Aorta (tissue), 5 donors: Measurements from ENCODE around the gene SLC25A47. TPM values are rescaled to one million over a fixed set of nuclear protein-coding genes. Genes with fewer than 3 reads are reported as not detected.
"Not testable (repeated sequence)": the region's sequence is repeated elsewhere in the genome, so short reads cannot be mapped to it uniquely, and the experiment has no call there.

Experiments used
- ATAC-seq: fragments of 200-7000 bp; cut with Tn5 transposase; one replicate; pipeline ENCODE4 v1.9.1; 2022; ENCODE audit warnings: moderate library complexity; ENCODE audit not compliant: low FRiP score
- DNase-seq, 2 donors: peaks; one replicate each; pipeline ENCODE4 v3.0.0-alpha.2; 2020
- H3K27ac ChIP-seq, 2 donors: one replicate each; pipeline ENCODE4 v1.5.1; 2013; ENCODE audit warnings: low read length in 2 of 2, mild to moderate bottlenecking in 2 of 2, moderate library complexity in 2 of 2, control low read depth in 1 of 2, inconsistent platforms in 1 of 2, low read depth in 1 of 2
- H3K27me3 ChIP-seq, 2 donors: one replicate each; pipeline ENCODE4 v1.6.1; 2013; ENCODE audit warnings: control low read depth in 1 of 2, low read length in 1 of 2, mild to moderate bottlenecking in 1 of 2, moderate library complexity in 1 of 2; ENCODE audit not compliant: insufficient read depth in 2 of 2, control insufficient read depth in 1 of 2
- H3K36me3 ChIP-seq, 2 donors: one replicate each; pipeline ENCODE4 v1.6.1; 2013; ENCODE audit warnings: control low read depth in 1 of 2, low read length in 1 of 2, mild to moderate bottlenecking in 1 of 2; ENCODE audit not compliant: insufficient read depth in 2 of 2, control insufficient read depth in 1 of 2
- H3K4me1 ChIP-seq, 2 donors: one replicate each; pipeline ENCODE4 v1.6.1; 2013; ENCODE audit warnings: low read length in 2 of 2, control low read depth in 1 of 2, mild to moderate bottlenecking in 1 of 2, moderate library complexity in 1 of 2; ENCODE audit not compliant: insufficient read depth in 2 of 2, control insufficient read depth in 1 of 2
- H3K4me3 ChIP-seq, 2 donors: one replicate each; pipeline ENCODE4 v1.5.1; 2013; ENCODE audit warnings: low read length in 2 of 2, control low read depth in 1 of 2, mild to moderate bottlenecking in 1 of 2
- H3K9me3 ChIP-seq: one replicate; pipeline ENCODE4 v1.6.1; 2013; ENCODE audit warnings: mild to moderate bottlenecking, low read length; ENCODE audit not compliant: control insufficient read depth
- WGBS, 2 donors: extraction: QIAGEN DNeasy Blood & Tissue Kit; methylation state at CpG; one replicate each; pipeline ENCODE4 v1.1.7; 2013; 5-methylcytosine and 5-hydroxymethylcytosine counted together
- intact Hi-C, 2 donors: fragments of 100-400 bp; cut with DNase I; formaldehyde crosslinking; loops; one replicate each; pipeline versions ENCODE4 v1.14.2 to v1.15.0; 2022
- polyA plus RNA-seq, 2 donors: library from polyadenylated mRNA; stranded (reverse); fragments of 200-250 nt; gene quantifications; one replicate each; pipeline ENCODE4 v1.2.3, GENCODE V29; 2013
- total RNA-seq, 2 donors: library from RNA; stranded (reverse); fragmentation: NEBNext Ultra II Directional; extraction: Animal tissue kit (Norgen Biotek cat#: 25700); gene quantifications; one replicate each; pipeline ENCODE4 v1.2.1, GENCODE V29; 2021
- donor health status: healthy with polysubstance abuse.
- donor health status: Bipolar disorder and iron deficiency.
- donor health status: DM: no; HTN: no; CAD: no.
- donor health status: DM: no; HTN: no; CAD: no.
- donor health status: DM: yes; HTN: yes; CAD: no.

Gene SLC25A47
- total and polyA plus RNA-seq, 4 donors = not detected

DNA sequence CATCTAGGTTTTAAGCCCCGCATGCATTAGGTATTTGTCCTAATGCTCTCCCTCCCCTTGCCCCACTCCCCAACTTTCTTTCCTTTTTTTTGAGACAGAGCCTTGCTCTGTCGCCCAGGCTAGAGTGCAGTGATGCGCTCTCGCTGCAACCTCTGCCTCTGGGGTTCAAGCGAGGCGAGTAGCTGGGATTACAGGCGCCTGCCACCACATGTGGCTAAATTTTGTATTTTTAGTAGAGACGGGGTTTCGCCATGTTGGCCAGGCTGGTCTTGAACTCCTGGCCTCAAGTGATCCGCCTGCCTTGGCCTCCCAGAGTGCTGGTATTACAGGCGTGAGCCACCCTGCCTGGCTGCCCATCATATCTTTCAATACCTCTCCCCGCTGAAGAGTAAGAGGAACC, 19.7 kb downstream of the SLC25A47 start:
- H3K4me1 ChIP-seq, H3K4me3 ChIP-seq, intact Hi-C loops, H3K36me3 ChIP-seq, H3K27ac ChIP-seq, H3K27me3 ChIP-seq, ATAC-seq, H3K9me3 ChIP-seq: not testable (repeated sequence)
- DNase-seq = peak in 1 of 2 donors; percentile 30
- WGBS, 2 donors = 97 to 98% methylated on average over 12 of the region's 12 CpGs

DNA sequence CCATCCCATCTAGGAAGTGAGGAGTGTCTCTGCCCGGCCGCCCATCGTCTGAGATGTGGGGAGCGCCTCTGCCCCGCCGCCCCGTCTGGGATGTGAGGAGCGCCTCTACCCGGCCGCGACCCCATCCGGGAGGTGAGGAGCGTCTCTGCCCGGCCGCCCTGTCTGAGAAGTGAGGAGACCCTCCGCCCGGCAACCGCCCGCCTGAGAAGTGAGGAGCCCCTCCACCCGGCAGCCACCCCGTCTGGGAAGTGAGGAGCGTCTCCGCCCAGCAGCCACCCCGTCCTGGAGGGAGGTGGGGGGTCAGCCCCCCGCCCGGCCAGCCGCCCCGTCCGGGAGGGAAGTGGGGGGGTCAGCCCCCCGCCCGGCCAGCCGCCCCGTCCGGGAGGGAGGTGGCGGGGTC, 21.5 kb downstream of the SLC25A47 start:
- H3K27ac ChIP-seq, H3K36me3 ChIP-seq, ATAC-seq, H3K9me3 ChIP-seq, intact Hi-C loops, H3K4me3 ChIP-seq, H3K27me3 ChIP-seq, H3K4me1 ChIP-seq: not testable (repeated sequence)
- DNase-seq = peak in 1 of 2 donors; percentile 52
- 92 to 95% methylated on average over 15 to 31 of the region's 35 CpGs for WGBS, 2 donors

DNA sequence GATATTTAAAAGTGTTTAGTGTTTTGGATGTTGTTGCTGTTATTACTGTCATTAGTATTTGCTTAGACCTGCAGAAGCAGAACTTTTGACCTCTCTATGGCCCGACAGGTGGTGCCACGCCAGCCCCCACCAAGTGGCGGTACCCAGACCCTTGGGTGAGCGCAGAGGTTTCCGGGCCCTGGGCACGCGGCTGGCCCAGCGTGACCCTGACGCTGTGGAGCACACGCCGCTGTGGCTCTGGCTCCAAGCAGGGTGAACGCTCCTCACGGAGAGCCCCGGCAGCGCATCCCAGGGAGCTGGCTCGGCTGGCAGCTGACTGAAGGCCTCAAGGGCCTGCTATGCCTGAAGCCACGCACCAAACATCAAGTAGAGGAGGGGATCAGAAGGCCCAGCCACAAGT, 22.6 kb downstream of the SLC25A47 start:
- H3K36me3 ChIP-seq = peaks cover 0 to 5% of the 10 kb centered on the region in 2 donors
- WGBS, 2 donors = 96 to 98% methylated on average over 17 of the region's 17 CpGs
- intact Hi-C loops = no loop called here

DNA sequence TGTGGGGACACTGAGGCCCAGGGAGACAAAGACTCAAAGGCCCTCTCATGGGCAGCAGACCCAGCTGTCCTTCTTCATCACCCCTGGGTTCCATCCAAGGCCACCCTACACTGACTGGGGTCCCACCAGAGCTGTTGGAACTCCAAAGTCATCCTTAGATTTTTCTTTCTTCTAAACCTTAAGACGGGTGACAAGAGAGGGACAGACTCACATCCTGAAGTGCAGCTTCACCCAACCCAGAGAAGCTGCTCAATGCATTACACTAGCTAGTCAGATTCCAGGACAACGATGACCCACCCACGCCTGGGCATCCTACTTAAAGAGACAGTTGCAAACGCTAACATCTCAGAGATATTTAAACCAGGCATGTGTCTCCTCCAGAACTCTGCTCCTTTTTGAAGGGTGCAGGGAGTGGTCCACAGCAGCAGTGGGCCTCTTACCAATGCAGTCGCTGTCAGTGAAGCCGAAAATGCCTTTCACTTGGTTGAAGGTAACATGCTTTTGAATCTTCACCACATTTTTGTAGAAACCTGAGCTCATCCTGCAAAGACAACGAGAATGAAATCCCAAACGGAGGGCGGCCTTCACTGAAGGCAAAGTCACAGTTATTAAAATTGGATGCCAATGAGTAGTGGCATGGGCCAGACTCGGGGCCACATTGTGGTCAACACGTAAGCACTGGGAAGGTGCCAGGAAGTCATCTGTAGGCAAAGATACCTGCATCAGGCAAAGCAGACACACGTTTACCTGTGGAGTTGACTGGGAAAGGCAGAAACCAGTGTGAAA, 23.4 kb downstream of the SLC25A47 start:
- Histone ChIP-seq H3K4me3 (no peak overlapping the region), H3K27ac (no peak overlapping the region), H3K9me3 (no peaks in the 10 kb centered on the region), H3K27me3 (no peaks in the 10 kb centered on the region), H3K36me3 (peaks cover 0 to 5% of the 10 kb centered on the region in 2 donors), H3K4me1 (peaks cover 0 to 2% of the 10 kb centered on the region in 2 donors)
- DNase-seq = no peak
- ATAC-seq = no peak
- WGBS, 2 donors = 93% methylated on average over 12 of the region's 12 CpGs
- intact Hi-C loops = no loop called here

More for the DNA sequence above, 22.6 kb downstream of the SLC25A47 start:
- Histone ChIP-seq H3K9me3 (no peaks in the 10 kb centered on the region), H3K4me1 (peaks cover 0 to 4% of the 10 kb centered on the region in 2 donors), H3K4me3 (no peak overlapping the region), H3K27me3 (no peaks in the 10 kb centered on the region), H3K27ac (no peak overlapping the region)
- ATAC-seq = no peak
- no peak for DNase-seq

DNA sequence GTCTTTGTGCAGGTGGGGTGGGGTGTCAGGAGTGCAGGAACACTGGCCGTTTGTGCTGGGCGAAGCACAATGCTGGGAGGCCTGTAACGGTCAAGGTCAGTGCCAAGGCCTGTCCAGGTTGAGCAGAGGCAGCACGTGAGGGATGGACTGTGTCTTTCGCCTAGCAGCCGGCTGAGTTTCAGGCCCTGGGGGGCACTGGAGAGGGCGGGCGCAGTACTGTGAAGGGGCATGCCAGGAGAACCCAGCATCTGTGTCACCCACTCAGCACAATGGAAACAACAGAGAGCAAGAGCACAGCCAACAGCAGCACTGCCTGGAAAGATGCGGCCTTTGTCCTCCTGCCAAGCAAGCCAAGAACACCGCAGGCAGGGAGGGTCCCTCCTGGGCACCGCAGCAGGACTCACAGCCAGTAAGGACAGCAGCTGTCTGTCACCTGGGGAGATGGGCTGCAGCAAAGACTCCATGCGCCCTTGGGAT, 25.2 kb downstream of the SLC25A47 start:
- intact Hi-C loops = no loop called here
- Histone ChIP-seq H3K27me3 (no peaks in the 10 kb centered on the region), H3K9me3 (no peaks in the 10 kb centered on the region), H3K36me3 (peaks cover 0 to 5% of the 10 kb centered on the region in 2 donors), H3K4me1 (no peaks in the 10 kb centered on the region), H3K27ac (no peak overlapping the region), H3K4me3 (no peak overlapping the region)
- DNase-seq (no peak), ATAC-seq (peak; percentile 29)
- 92% methylated on average over 12 of the region's 12 CpGs for WGBS, 2 donors

DNA sequence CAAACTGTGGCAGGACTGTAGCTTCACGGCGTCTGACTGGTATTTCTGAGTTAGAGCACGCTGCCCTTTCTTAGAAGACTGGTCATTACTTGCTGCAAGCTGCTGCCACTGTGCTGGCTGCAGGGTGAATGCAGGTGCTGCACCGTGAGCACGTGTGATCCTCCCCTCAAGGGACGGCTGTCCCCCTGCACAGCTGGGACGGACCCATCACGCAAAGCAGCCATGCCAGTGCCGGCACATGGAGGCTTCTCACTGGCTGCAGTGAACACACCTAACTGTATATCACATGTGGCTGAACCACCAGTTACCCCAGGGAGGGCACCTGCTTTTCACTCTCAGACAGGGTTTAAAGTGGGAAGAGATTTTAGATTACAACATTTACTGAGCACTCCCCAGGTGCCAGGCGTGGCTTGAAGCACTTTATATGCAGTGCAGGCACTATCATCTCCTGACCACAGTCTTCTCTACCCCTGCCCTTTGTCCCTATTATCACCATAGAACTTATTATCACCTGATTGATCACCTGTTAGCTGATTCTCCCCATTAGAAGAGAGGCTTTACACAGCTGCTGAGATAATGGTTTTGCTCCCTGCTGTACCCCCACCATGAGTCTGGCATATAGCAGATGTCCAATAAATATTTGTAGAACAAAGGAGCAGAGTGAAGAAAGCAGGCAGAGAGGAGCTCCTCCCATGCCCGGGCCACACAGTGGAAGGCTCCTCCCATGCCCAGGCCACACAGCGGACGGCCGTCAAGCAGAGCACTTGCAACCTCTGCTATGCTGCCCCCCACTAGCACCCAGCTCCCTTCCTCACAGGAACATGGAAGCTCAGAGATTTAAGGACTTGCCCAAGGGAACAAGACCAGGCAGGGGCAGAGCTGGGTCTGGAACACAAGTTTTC, 25.9 kb downstream of the SLC25A47 start:
- intact Hi-C loops = no loop called here
- H3K36me3 ChIP-seq = peaks cover 4 to 6% of the 10 kb centered on the region in 2 donors
- no peaks in the 10 kb centered on the region for H3K9me3 ChIP-seq
- no peaks in the 10 kb centered on the region for H3K27me3 ChIP-seq
- peak; percentile 15 for ATAC-seq
- H3K27ac ChIP-seq = no peak overlapping the region
- DNase-seq = no peak
- no peak overlapping the region for H3K4me3 ChIP-seq
- WGBS, 2 donors = 86 to 90% methylated on average over 14 of the region's 14 CpGs
- no peaks in the 10 kb centered on the region for H3K4me1 ChIP-seq

DNA sequence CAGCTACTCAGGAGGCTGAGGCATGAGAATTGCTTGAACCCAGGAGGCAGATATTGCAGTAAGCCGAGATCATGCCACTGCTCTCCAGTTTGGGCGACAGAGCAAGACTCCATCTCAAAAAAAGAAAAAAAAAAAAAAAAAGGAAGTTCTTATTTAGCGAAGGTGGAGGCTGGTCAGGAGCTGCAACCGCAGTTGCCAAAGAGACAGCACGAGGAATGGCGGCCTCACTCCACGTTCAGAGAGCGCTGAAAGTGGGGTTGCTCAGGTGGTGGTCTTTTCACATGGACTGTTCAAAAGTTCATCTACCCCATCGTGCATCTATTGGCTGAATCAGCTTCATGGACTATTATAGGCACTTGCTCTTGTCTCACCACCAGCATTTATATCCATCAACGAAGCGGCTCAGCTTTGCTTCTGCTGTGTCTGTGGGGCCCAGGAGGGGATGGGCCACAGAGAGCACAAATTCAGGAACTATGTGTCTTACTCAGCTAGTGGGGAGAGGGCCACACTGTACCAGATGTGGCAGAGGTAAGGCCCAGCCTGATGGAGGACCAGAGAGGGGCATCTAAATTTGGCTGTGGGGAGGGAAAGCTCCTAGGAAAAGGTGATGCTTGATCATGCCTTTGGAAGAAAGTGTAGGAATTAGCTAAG, 27.3 kb downstream of the SLC25A47 start:
- ATAC-seq (no peak), DNase-seq (no peak)
- H3K36me3 ChIP-seq = peaks cover 7 to 9% of the 10 kb centered on the region in 2 donors
- no peaks in the 10 kb centered on the region for H3K4me1 ChIP-seq
- no peak overlapping the region for H3K27ac ChIP-seq
- intact Hi-C loops = no loop called here
- H3K4me3 ChIP-seq = no peak overlapping the region
- WGBS, 2 donors = 95 to 98% methylated on average over 11 of the region's 11 CpGs
- no peaks in the 10 kb centered on the region for H3K27me3 ChIP-seq
- no peaks in the 10 kb centered on the region for H3K9me3 ChIP-seq

DNA sequence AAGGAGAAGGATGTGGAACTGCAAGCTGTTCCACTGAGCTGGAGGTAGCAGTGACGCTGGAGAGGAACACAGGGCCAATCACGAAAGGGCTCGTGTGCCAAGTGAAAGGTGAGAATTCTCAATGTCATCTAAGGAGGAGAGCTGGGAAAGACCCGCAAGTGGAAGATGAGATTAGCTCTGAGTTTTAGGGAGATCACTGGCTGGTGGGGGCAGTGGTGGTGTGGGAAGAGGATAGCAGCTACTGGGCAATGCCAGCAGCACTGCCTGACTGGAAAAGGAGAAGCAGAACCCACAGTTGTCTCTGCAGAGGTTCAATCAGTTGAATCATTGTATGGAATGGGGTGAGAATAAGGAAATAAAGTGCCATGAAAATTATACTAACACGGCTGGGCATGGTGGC, 27.8 kb downstream of the SLC25A47 start:
- 92% methylated on average over 5 of the region's 5 CpGs for WGBS, 2 donors
- Histone ChIP-seq H3K9me3 (no peaks in the 10 kb centered on the region), H3K4me1 (no peaks in the 10 kb centered on the region), H3K27me3 (no peaks in the 10 kb centered on the region), H3K4me3 (no peak overlapping the region), H3K27ac (no peak overlapping the region), H3K36me3 (peaks cover 9 to 10% of the 10 kb centered on the region in 2 donors)
- no peak for DNase-seq
- ATAC-seq = no peak
- intact Hi-C loops = no loop called here
